22Rv1 (cell line): ENCODE measurements around the gene KIDINS220.

Experiments
- CTCF ChIP-seq: fragments of 450-650 bp; IDR thresholded peaks from 2 replicates; pipeline ENCODE4 v1.5.1; 2017; ENCODE audit warnings: mild to moderate bottlenecking
- ZFX ChIP-seq: fragments of 450-650 bp; IDR thresholded peaks from 2 replicates; pipeline ENCODE4 v1.6.1; 2017; ENCODE audit warnings: antibody characterized with exemption, borderline replicate concordance

- TF ChIP-seq CTCF (no peak), ZFX (no peak)
These were observed 20.9 kb upstream of the KIDINS220 start for GRCh38 chr2:8858264-8858663.
